A549 (cell line): ENCODE measurements around the gene PRELP.

Experiments used
- BCL3 ChIP-seq: fragments of >200 bp; sonication (Bioruptor Twin); formaldehyde crosslinking; IDR thresholded peaks from 3 replicates; pipeline ENCODE4 v1.6.1; 2016
- CEBPB ChIP-seq, 2 experiments: fragments of >200 bp in 1 of 2; sonication (Bioruptor Twin) in 1 of 2; formaldehyde crosslinking in 1 of 2; IDR thresholded peaks; 2 replicates each; pipeline ENCODE4 v1.6.1; 2012 to 2016
- CTCF ChIP-seq: fragments of >200 bp; sonication (Bioruptor Twin); formaldehyde crosslinking; IDR thresholded peaks from 3 replicates; pipeline ENCODE4 v1.5.1; 2016
- POLR2A ChIP-seq: IDR thresholded peaks from 2 replicates; pipeline ENCODE4 v1.6.1; 2012; ENCODE audit warnings: mild to moderate bottlenecking, low read length
- TF ChIP-seq, protein P1 (sequence below): fragments of 200-600 bp; sonication (generic); IDR thresholded peaks from 2 replicates; pipeline ENCODE4 v1.6.1; 2016; ENCODE audit warnings: antibody characterized with exemption, mild to moderate bottlenecking, moderate library complexity

- TF ChIP-seq CTCF: no peak
- TF ChIP-seq BCL3: no peak
- no peak for TF ChIP-seq CEBPB (IDR thresholded peaks at IDR 0.05)
- TF ChIP-seq, protein P1, sequence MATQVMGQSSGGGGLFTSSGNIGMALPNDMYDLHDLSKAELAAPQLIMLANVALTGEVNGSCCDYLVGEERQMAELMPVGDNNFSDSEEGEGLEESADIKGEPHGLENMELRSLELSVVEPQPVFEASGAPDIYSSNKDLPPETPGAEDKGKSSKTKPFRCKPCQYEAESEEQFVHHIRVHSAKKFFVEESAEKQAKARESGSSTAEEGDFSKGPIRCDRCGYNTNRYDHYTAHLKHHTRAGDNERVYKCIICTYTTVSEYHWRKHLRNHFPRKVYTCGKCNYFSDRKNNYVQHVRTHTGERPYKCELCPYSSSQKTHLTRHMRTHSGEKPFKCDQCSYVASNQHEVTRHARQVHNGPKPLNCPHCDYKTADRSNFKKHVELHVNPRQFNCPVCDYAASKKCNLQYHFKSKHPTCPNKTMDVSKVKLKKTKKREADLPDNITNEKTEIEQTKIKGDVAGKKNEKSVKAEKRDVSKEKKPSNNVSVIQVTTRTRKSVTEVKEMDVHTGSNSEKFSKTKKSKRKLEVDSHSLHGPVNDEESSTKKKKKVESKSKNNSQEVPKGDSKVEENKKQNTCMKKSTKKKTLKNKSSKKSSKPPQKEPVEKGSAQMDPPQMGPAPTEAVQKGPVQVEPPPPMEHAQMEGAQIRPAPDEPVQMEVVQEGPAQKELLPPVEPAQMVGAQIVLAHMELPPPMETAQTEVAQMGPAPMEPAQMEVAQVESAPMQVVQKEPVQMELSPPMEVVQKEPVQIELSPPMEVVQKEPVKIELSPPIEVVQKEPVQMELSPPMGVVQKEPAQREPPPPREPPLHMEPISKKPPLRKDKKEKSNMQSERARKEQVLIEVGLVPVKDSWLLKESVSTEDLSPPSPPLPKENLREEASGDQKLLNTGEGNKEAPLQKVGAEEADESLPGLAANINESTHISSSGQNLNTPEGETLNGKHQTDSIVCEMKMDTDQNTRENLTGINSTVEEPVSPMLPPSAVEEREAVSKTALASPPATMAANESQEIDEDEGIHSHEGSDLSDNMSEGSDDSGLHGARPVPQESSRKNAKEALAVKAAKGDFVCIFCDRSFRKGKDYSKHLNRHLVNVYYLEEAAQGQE: no peak
- TF ChIP-seq POLR2A: no peak
These were observed 15.0 kb downstream of the PRELP start for GRCh38 chr1:203490607-203491006.
